Measurements from ENCODE around the gene ZNF536.

Gene ZNF536

GRCh38 chr19:30606114-30607050 is 234.2 kb downstream of the ZNF536 start:
- DNase-seq (ENCODE audit: low read depth), result no peak

All from stimulated activated CD8-positive, alpha-beta memory T cell treated with anti-CD3 and anti-CD28 coated beads, Interleukin-15, amount 100 ng/mL, for 24 hours (primary cell).